Measurements from ENCODE around the gene C2CD2. TPM values are rescaled to one million over a fixed set of nuclear protein-coding genes. Genes with fewer than 3 reads are reported as not detected.

The C2CD2 gene
- total and polyA plus RNA-seq, 2 donors (not counting 1 experiment from before 2014, with no cell fraction given): 6.8 to 11.9 TPM

- H3K4me3 ChIP-seq (ENCODE audit: control extremely low read depth in 1 of 5, extremely low read depth in 1 of 5, insufficient read depth in 1 of 5, low read depth in 2 of 5, low read length in 4 of 5): peak overlapping the region; percentile 55 to 70 (median 62)
- H3K9me3 Mint-ChIP-seq (ENCODE audit: insufficient read depth): no peaks in the 10 kb centered on the region
- H3K9me3 ChIP-seq (ENCODE audit: control extremely low read depth in 1 of 3, control insufficient read depth in 2 of 3, insufficient read depth in 1 of 3, low read length in 2 of 3): no peaks in the 10 kb centered on the region
- 50% methylated on average over 2 of the region's 4 CpGs for WGBS (ENCODE audit: insufficient coverage)
- ATAC-seq (ENCODE audit: low read depth) (no peak), DNase-seq (peak; percentile 21)
- no peaks in the 10 kb centered on the region for H3K36me3 ChIP-seq (replicated peaks in 1 of 2; ENCODE audit: control extremely low read depth in 1 of 2, control insufficient read depth in 1 of 2, extremely low read depth in 1 of 2, insufficient read depth in 2 of 2, low read length in 1 of 2)
- peak overlapping the region; percentile 94 for H3K4me3 Mint-ChIP-seq
- H3K9ac ChIP-seq (ENCODE audit: low read length): peak overlapping the region; percentile 63
- ChIA-PET POLR2A (interaction anchor here (0.8 kb wide), 1 partner anchor 84 kb away, joined by 3 read pairs; the partner anchor contains the start of gene ZBTB21), CTCF (interaction anchor here (0.6 to 3.0 kb wide), 7 partner anchors 9 to 643 kb away, joined by 3 to 12 read pairs (median 4); no protein-coding TSS in a partner anchor)
- H3K27me3 Mint-ChIP-seq: no peaks in the 10 kb centered on the region
- peaks cover 32% of the 10 kb centered on the region for H3K79me2 ChIP-seq (ENCODE audit: control insufficient read depth, insufficient read depth, low read length)
- intact Hi-C loops (cut with micrococcal nuclease): loop anchor here (1.0 to 10.0 kb wide), 5 partner anchors 47 to 609 kb away; partner anchors contain the start of genes PRDM15 and ZBTB21
- peaks cover 75 to 85% of the 10 kb centered on the region in 2 donors for H3K4me1 ChIP-seq (ENCODE audit: control insufficient read depth in 2 of 2, insufficient read depth in 2 of 2, low read length in 2 of 2)
- H3K27ac Mint-ChIP-seq: peak overlapping the region; percentile 98
- no peaks in the 10 kb centered on the region for H4K20me1 ChIP-seq (ENCODE audit: control insufficient read depth, insufficient read depth, low read length, poor library complexity, severe bottlenecking)
- peaks cover 81% of the 10 kb centered on the region for H3K4me1 Mint-ChIP-seq
- peak overlapping the region; percentile 82 to 87 for H3K27ac ChIP-seq (ENCODE audit: low read length in 2 of 2)
- H3K4me2 ChIP-seq (replicated peaks; ENCODE audit: low read depth, low read length, poor library complexity, severe bottlenecking): peak overlapping the region; percentile 75
- H3K27me3 ChIP-seq (replicated peaks in 1 of 4; ENCODE audit: control extremely low read depth in 1 of 4, control insufficient read depth in 3 of 4, insufficient read depth in 4 of 4, low read length in 3 of 4): no peaks in the 10 kb centered on the region
- TF ChIP-seq, protein P1, sequence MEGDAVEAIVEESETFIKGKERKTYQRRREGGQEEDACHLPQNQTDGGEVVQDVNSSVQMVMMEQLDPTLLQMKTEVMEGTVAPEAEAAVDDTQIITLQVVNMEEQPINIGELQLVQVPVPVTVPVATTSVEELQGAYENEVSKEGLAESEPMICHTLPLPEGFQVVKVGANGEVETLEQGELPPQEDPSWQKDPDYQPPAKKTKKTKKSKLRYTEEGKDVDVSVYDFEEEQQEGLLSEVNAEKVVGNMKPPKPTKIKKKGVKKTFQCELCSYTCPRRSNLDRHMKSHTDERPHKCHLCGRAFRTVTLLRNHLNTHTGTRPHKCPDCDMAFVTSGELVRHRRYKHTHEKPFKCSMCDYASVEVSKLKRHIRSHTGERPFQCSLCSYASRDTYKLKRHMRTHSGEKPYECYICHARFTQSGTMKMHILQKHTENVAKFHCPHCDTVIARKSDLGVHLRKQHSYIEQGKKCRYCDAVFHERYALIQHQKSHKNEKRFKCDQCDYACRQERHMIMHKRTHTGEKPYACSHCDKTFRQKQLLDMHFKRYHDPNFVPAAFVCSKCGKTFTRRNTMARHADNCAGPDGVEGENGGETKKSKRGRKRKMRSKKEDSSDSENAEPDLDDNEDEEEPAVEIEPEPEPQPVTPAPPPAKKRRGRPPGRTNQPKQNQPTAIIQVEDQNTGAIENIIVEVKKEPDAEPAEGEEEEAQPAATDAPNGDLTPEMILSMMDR (IDR thresholded peaks at IDR 0.05): no peak
- no peak for TF ChIP-seq EZH2 (IDR thresholded peaks at IDR 0.05; ENCODE audit: borderline replicate concordance, insufficient read depth, low read depth, low read length, poor library complexity, severe bottlenecking)
- H2AFZ ChIP-seq (ENCODE audit: insufficient read depth, low read depth, low read length, poor library complexity, severe bottlenecking): peak overlapping the region; percentile 80
Measured at GRCh38 chr21:41925767-41926116, 28.1 kb downstream of the C2CD2 start.

DNA sequence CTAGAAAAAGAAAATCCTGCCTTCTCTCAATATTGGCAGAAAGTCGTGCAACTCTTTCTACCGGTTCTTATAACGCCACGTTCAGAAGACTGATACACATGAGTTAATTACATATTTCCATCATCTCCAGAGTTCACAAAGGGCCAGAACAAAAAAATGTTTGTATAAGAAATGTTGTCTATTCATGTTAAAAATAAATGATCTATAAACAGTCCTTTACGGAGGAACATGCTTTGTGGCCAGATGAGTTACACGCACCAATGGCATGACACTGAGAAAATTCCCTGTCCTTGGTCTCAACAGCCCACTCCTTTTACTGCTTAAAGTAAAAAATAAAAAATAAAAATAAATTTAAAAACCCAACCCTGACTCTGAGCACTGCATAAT, 29.5 kb downstream of the C2CD2 start:
- WGBS (ENCODE audit: insufficient coverage): no CpG with 5 or more reads among the region's 6 CpGs
- no peak overlapping the region for H3K4me3 ChIP-seq (ENCODE audit: control extremely low read depth in 1 of 5, extremely low read depth in 1 of 5, insufficient read depth in 1 of 5, low read depth in 2 of 5, low read length in 4 of 5)

More for the DNA sequence above, 29.5 kb downstream of the C2CD2 start:
- Mint-ChIP-seq H3K27me3 (no peaks in the 10 kb centered on the region), H3K4me1 (peaks cover 73% of the 10 kb centered on the region), H3K4me3 (peak overlapping the region; percentile 27), H3K9me3 (ENCODE audit: insufficient read depth) (no peaks in the 10 kb centered on the region), H3K27ac (peak overlapping the region; percentile 12)
- H3K4me2 ChIP-seq (replicated peaks; ENCODE audit: low read depth, low read length, poor library complexity, severe bottlenecking): peak overlapping the region; percentile 75
- TF ChIP-seq EZH2 (IDR thresholded peaks at IDR 0.05; ENCODE audit: borderline replicate concordance, insufficient read depth, low read depth, low read length, poor library complexity, severe bottlenecking): no peak
- TF ChIP-seq, protein P1 (IDR thresholded peaks at IDR 0.05): no peak
- peaks cover 32% of the 10 kb centered on the region for H3K79me2 ChIP-seq (ENCODE audit: control insufficient read depth, insufficient read depth, low read length)
- no peaks in the 10 kb centered on the region for H3K27me3 ChIP-seq (replicated peaks in 1 of 4; ENCODE audit: control extremely low read depth in 1 of 4, control insufficient read depth in 3 of 4, insufficient read depth in 4 of 4, low read length in 3 of 4)
- H3K27ac ChIP-seq (ENCODE audit: low read length in 2 of 2): no peak overlapping the region
- peaks cover 72 to 78% of the 10 kb centered on the region in 2 donors for H3K4me1 ChIP-seq (ENCODE audit: control insufficient read depth in 2 of 2, insufficient read depth in 2 of 2, low read length in 2 of 2)
- POLR2A ChIA-PET: interaction anchor here (0.6 kb wide), 1 partner anchor 130 kb away, joined by 3 read pairs; no protein-coding TSS in a partner anchor
- no peaks in the 10 kb centered on the region for H3K36me3 ChIP-seq (replicated peaks in 1 of 2; ENCODE audit: control extremely low read depth in 1 of 2, control insufficient read depth in 1 of 2, extremely low read depth in 1 of 2, insufficient read depth in 2 of 2, low read length in 1 of 2)
- no peaks in the 10 kb centered on the region for H3K9me3 ChIP-seq (ENCODE audit: control extremely low read depth in 1 of 3, control insufficient read depth in 2 of 3, insufficient read depth in 1 of 3, low read length in 2 of 3)
- intact Hi-C loops (cut with micrococcal nuclease): loop anchor here (10.0 kb wide), 1 partner anchor 610 kb away; no protein-coding TSS in a partner anchor
- CTCF ChIA-PET: interaction anchor here (1.4 to 3.0 kb wide), 2 partner anchors 193 to 194 kb away, joined by 8 to 12 read pairs; no protein-coding TSS in a partner anchor
- peak overlapping the region; percentile 1 for H2AFZ ChIP-seq (ENCODE audit: insufficient read depth, low read depth, low read length, poor library complexity, severe bottlenecking)
- H4K20me1 ChIP-seq (ENCODE audit: control insufficient read depth, insufficient read depth, low read length, poor library complexity, severe bottlenecking): no peaks in the 10 kb centered on the region
- ATAC-seq (ENCODE audit: low read depth) (no peak), DNase-seq (no peak)
- no peak overlapping the region for H3K9ac ChIP-seq (ENCODE audit: low read length)
